ENCODE data around the gene SETBP1.

SETBP1 gene

GRCh38 chr18:44852818-44853217 is 172.1 kb downstream of the SETBP1 start:
- POLR2A ChIA-PET: interaction anchor here (0.6 kb wide), 1 partner anchor 36 kb away, joined by 3 read pairs; no protein-coding TSS in a partner anchor
- TF ChIP-seq HOXA7 (CRISPR knock-in tag; IDR thresholded peaks at IDR 0.05; ENCODE audit: borderline replicate concordance): no peak
- TF ChIP-seq ZNF664 (tag by site-specific recombination; IDR thresholded peaks at IDR 0.05): no peak
- no peak for TF ChIP-seq ZNF510 (tag by site-specific recombination; IDR thresholded peaks at IDR 0.05; ENCODE audit: insufficient replicate concordance)
- TF ChIP-seq, protein P1, sequence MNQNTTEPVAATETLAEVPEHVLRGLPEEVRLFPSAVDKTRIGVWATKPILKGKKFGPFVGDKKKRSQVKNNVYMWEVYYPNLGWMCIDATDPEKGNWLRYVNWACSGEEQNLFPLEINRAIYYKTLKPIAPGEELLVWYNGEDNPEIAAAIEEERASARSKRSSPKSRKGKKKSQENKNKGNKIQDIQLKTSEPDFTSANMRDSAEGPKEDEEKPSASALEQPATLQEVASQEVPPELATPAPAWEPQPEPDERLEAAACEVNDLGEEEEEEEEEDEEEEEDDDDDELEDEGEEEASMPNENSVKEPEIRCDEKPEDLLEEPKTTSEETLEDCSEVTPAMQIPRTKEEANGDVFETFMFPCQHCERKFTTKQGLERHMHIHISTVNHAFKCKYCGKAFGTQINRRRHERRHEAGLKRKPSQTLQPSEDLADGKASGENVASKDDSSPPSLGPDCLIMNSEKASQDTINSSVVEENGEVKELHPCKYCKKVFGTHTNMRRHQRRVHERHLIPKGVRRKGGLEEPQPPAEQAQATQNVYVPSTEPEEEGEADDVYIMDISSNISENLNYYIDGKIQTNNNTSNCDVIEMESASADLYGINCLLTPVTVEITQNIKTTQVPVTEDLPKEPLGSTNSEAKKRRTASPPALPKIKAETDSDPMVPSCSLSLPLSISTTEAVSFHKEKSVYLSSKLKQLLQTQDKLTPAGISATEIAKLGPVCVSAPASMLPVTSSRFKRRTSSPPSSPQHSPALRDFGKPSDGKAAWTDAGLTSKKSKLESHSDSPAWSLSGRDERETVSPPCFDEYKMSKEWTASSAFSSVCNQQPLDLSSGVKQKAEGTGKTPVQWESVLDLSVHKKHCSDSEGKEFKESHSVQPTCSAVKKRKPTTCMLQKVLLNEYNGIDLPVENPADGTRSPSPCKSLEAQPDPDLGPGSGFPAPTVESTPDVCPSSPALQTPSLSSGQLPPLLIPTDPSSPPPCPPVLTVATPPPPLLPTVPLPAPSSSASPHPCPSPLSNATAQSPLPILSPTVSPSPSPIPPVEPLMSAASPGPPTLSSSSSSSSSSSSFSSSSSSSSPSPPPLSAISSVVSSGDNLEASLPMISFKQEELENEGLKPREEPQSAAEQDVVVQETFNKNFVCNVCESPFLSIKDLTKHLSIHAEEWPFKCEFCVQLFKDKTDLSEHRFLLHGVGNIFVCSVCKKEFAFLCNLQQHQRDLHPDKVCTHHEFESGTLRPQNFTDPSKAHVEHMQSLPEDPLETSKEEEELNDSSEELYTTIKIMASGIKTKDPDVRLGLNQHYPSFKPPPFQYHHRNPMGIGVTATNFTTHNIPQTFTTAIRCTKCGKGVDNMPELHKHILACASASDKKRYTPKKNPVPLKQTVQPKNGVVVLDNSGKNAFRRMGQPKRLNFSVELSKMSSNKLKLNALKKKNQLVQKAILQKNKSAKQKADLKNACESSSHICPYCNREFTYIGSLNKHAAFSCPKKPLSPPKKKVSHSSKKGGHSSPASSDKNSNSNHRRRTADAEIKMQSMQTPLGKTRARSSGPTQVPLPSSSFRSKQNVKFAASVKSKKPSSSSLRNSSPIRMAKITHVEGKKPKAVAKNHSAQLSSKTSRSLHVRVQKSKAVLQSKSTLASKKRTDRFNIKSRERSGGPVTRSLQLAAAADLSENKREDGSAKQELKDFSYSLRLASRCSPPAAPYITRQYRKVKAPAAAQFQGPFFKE (tag by site-specific recombination; IDR thresholded peaks at IDR 0.05; ENCODE audit: borderline replicate concordance): no peak
- no peak for TF ChIP-seq ZNF10 (tag by site-specific recombination; IDR thresholded peaks at IDR 0.05)
- TF ChIP-seq SP3 (tag by site-specific recombination; IDR thresholded peaks at IDR 0.05): no peak
- TF ChIP-seq ZNF133 (tag by site-specific recombination; IDR thresholded peaks at IDR 0.05): no peak
- H3K9me3 ChIP-seq (ENCODE audit: control insufficient read depth, insufficient read depth, low read depth, low read length): no peaks in the 10 kb centered on the region
- H3K36me3 ChIP-seq (ENCODE audit: control insufficient read depth in 2 of 2, insufficient read depth in 1 of 2, low read length in 2 of 2): no peaks in the 10 kb centered on the region
- CTCF ChIA-PET: interaction anchor here (0.6 kb wide), 1 partner anchor 130 kb away, joined by 3 read pairs; no protein-coding TSS in a partner anchor
- H3K4me1 ChIP-seq (ENCODE audit: control insufficient read depth, insufficient read depth, low read length): no peaks in the 10 kb centered on the region
- no peak overlapping the region for H3K27ac ChIP-seq (ENCODE audit: extremely low read depth, low read depth, low read length)
- H3K4me3 ChIP-seq (ENCODE audit: low read depth, low read length): no peak overlapping the region

DNA sequence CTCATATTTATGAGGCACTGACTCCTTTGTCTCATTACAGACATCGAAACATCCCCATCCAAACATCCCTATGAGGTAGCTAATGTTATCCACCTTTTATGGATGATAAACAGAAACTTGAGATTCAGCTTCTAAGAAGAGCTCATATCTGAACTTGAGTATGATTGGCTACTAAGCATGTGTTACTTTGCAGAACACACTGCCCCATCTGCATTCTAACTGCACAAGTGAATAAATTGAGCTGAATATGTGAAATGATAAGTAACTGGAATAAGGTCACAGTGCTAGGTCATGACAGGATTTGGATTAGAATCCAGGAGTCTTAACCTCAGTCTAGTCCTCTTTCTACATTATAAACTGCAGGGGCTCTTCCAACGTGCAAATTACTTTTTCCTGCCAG is 172.7 kb downstream of the SETBP1 start:
- H3K4me1 ChIP-seq (ENCODE audit: control insufficient read depth, insufficient read depth, low read length): no peaks in the 10 kb centered on the region
- ChIA-PET CTCF (interaction anchor here (0.7 kb wide), 1 partner anchor 42 kb away, joined by 4 read pairs; no protein-coding TSS in a partner anchor), POLR2A (interaction anchor here (0.6 kb wide), 1 partner anchor 36 kb away, joined by 3 read pairs; no protein-coding TSS in a partner anchor)
- H3K27ac ChIP-seq (ENCODE audit: extremely low read depth, low read depth, low read length): no peak overlapping the region
- no peak overlapping the region for H3K4me3 ChIP-seq (ENCODE audit: low read depth, low read length)
- no peaks in the 10 kb centered on the region for H3K36me3 ChIP-seq (ENCODE audit: control insufficient read depth in 2 of 2, insufficient read depth in 1 of 2, low read length in 2 of 2)
- TF ChIP-seq ZFP3 (tag by site-specific recombination; IDR thresholded peaks at IDR 0.05; ENCODE audit: low read depth) (no peak), ZNF561 (tag by site-specific recombination; IDR thresholded peaks at IDR 0.05; ENCODE audit: borderline replicate concordance) (no peak), ZNF501 (tag by site-specific recombination; IDR thresholded peaks at IDR 0.05) (no peak), EGR2 (tag by site-specific recombination; IDR thresholded peaks at IDR 0.05; ENCODE audit: low read depth) (no peak), ZNF510 (tag by site-specific recombination; IDR thresholded peaks at IDR 0.05; ENCODE audit: insufficient replicate concordance) (no peak), ZNF24 (tag by site-specific recombination; IDR thresholded peaks at IDR 0.05) (no peak), GLIS1 (tag by site-specific recombination; IDR thresholded peaks at IDR 0.05) (no peak), ZNF112 (tag by site-specific recombination; IDR thresholded peaks at IDR 0.05) (no peak), ZNF701 (tag by site-specific recombination; IDR thresholded peaks at IDR 0.05) (no peak)
- no peaks in the 10 kb centered on the region for H3K9me3 ChIP-seq (ENCODE audit: control insufficient read depth, insufficient read depth, low read depth, low read length)

DNA sequence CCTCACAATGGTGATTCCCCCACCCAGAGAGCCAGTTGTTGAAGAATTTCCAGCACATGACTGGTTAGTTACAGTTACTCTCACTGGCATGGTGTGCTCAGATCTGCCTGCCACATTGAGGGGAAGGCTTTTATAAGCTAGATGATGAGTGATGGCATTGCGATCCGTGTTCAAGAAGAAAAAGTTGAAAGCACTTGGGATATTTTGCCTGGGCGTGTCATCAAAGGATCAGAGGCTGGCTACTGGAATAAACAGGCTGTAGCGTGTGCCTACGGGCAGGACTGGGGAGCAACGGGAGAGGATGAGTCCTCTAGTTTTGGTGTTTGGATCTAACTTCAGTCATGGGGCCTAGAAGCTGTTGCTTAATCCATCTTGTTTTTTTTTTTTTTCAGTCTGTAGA is 175.0 kb downstream of the SETBP1 start:
- ChIA-PET CTCF (interaction anchor here (0.6 to 0.7 kb wide), 3 partner anchors 8 to 149 kb away, joined by 3 to 4 read pairs (median 3); no protein-coding TSS in a partner anchor), POLR2A (no interaction called here)
- TF ChIP-seq ZNF112 (tag by site-specific recombination; IDR thresholded peaks at IDR 0.05) (peak; percentile 53; the same call in 1 of the 2 replicates), ZFP3 (tag by site-specific recombination; IDR thresholded peaks at IDR 0.05; ENCODE audit: low read depth) (no peak)
- Histone ChIP-seq H3K27ac (ENCODE audit: extremely low read depth, low read depth, low read length) (no peak overlapping the region), H3K4me1 (ENCODE audit: control insufficient read depth, insufficient read depth, low read length) (no peaks in the 10 kb centered on the region), H3K36me3 (ENCODE audit: control insufficient read depth in 2 of 2, insufficient read depth in 1 of 2, low read length in 2 of 2) (no peaks in the 10 kb centered on the region), H3K9me3 (ENCODE audit: control insufficient read depth, insufficient read depth, low read depth, low read length) (no peaks in the 10 kb centered on the region), H3K4me3 (ENCODE audit: low read depth, low read length) (no peak overlapping the region)
